ENCODE data around the gene CASP2. TPM values are rescaled to one million over a fixed set of nuclear protein-coding genes. Genes with fewer than 3 reads are reported as not detected.

Gene CASP2
- polyA plus RNA-seq, 1 of the 3 experiments (the other 2 are of a cell fraction) = 19.7 TPM

DNA sequence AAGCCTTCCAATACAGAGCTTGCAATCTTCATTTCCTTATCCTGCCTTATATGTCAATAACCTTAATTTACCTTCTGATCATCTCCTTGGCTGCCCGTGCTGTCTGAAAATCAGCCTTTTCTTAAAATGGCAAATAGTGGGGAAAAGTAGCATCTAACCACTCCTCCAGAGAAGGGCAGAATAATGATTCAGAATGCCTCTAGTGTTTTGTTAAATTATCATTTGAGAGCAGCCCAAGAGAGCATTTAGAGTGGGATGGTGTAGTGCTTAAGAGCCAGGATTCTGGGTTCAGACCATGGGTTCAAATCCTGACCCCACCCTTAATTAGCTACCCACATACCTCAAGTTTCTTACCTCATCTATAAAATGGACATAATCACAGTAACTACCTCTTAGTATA lies 8.0 kb upstream of the CASP2 start:
- H3K27ac ChIP-seq (ENCODE audit: low read depth in 2 of 2, low read length in 1 of 2) = peak overlapping the region in 1 of 2 experiments; percentile 44; a peak in 2 of 4 replicates
- no peaks in the 10 kb centered on the region for H4K20me1 ChIP-seq (ENCODE audit: insufficient read depth)
- no peak overlapping the region for H3K4me3 ChIP-seq (ENCODE audit: low read depth in 2 of 2, low read length in 1 of 2)
- H2AFZ ChIP-seq (ENCODE audit: low read depth) = peak overlapping the region; percentile 31; the same call in 1 of the 2 replicates
- H3F3A ChIP-seq (replicated peaks; ENCODE audit: insufficient read depth) = no peaks in the 10 kb centered on the region
- 79% methylated on average over 1 of the region's 1 CpG for WGBS (ENCODE audit: low lambda C conversion rate)
- POLR2A ChIA-PET = interaction anchor here (0.8 kb wide), 1 partner anchor 17 kb away, joined by 3 read pairs; the partner anchor contains the start of gene GSTK1
- peaks cover 5 to 9% of the 10 kb centered on the region in 2 experiments; a peak in 2 of 4 replicates for H3K4me1 ChIP-seq (ENCODE audit: control insufficient read depth in 1 of 2, insufficient read depth in 2 of 2, low read depth in 1 of 2, low read length in 1 of 2)
- no peaks in the 10 kb centered on the region for H3K27me3 ChIP-seq (ENCODE audit: insufficient read depth)
- TF ChIP-seq ELF1 (IDR thresholded peaks at IDR 0.05) (no peak), EP300 (IDR thresholded peaks at IDR 0.05; ENCODE audit: borderline replicate concordance in 1 of 2, low read depth in 1 of 2, low read length in 1 of 2) (no peak)
- H3K9me3 ChIP-seq = no peaks in the 10 kb centered on the region
- H3K4me2 ChIP-seq = peak overlapping the region; percentile 20; the same call in 1 of the 2 replicates
- CTCF ChIA-PET = interaction anchor here (0.8 to 2.3 kb wide), 5 partner anchors 17 to 137 kb away, joined by 3 to 11 read pairs (median 4); partner anchors contain the start of gene GSTK1
- H3K79me2 ChIP-seq (ENCODE audit: insufficient read depth) = no peaks in the 10 kb centered on the region
- H3K9me2 ChIP-seq = no peaks in the 10 kb centered on the region
- H3K36me3 ChIP-seq (replicated peaks in 1 of 2; ENCODE audit: control insufficient read depth in 1 of 2, insufficient read depth in 2 of 2, low read length in 1 of 2) = no peaks in the 10 kb centered on the region
- no peak for DNase-seq
- peak overlapping the region; percentile 6; the same call in 1 of the 2 replicates for H3K9ac ChIP-seq

GRCh38 chr7:143280566-143280965 lies 7.6 kb upstream of the CASP2 start:
- no peaks in the 10 kb centered on the region for H4K20me1 ChIP-seq (ENCODE audit: insufficient read depth)
- no peaks in the 10 kb centered on the region for H3K9me2 ChIP-seq
- no peaks in the 10 kb centered on the region for H3K27me3 ChIP-seq (ENCODE audit: insufficient read depth)
- H3K4me1 ChIP-seq (ENCODE audit: control insufficient read depth in 1 of 2, insufficient read depth in 2 of 2, low read depth in 1 of 2, low read length in 1 of 2) = peaks cover 5 to 9% of the 10 kb centered on the region in 2 experiments; a peak in 2 of 4 replicates
- CTCF ChIA-PET = interaction anchor here (1.0 to 2.3 kb wide), 3 partner anchors 40 to 136 kb away, joined by 3 to 11 read pairs (median 6); no protein-coding TSS in a partner anchor
- no peak overlapping the region for H2AFZ ChIP-seq (ENCODE audit: low read depth)
- 95% methylated on average over 2 of the region's 2 CpGs for WGBS (ENCODE audit: low lambda C conversion rate)
- H3F3A ChIP-seq (replicated peaks; ENCODE audit: insufficient read depth) = no peaks in the 10 kb centered on the region
- no peaks in the 10 kb centered on the region for H3K9me3 ChIP-seq
- H3K4me3 ChIP-seq (ENCODE audit: low read depth in 2 of 2, low read length in 1 of 2) = no peak overlapping the region
- no peak for DNase-seq
- H3K27ac ChIP-seq (ENCODE audit: low read depth in 2 of 2, low read length in 1 of 2) = no peak overlapping the region
- H3K4me2 ChIP-seq = no peak overlapping the region
- TF ChIP-seq GABPA (IDR thresholded peaks at IDR 0.05; ENCODE audit: low read depth) = no peak
- TF ChIP-seq REST (IDR thresholded peaks at IDR 0.05; ENCODE audit: low read depth, low read length) = no peak
- TF ChIP-seq FOXM1 (IDR thresholded peaks at IDR 0.05; ENCODE audit: low read depth) = no peak
- no peak for TF ChIP-seq PBX3 (IDR thresholded peaks at IDR 0.05)
- TF ChIP-seq CHD2 (IDR thresholded peaks at IDR 0.05; ENCODE audit: low read length, partially characterized antibody) = no peak
- TF ChIP-seq, protein P1, sequence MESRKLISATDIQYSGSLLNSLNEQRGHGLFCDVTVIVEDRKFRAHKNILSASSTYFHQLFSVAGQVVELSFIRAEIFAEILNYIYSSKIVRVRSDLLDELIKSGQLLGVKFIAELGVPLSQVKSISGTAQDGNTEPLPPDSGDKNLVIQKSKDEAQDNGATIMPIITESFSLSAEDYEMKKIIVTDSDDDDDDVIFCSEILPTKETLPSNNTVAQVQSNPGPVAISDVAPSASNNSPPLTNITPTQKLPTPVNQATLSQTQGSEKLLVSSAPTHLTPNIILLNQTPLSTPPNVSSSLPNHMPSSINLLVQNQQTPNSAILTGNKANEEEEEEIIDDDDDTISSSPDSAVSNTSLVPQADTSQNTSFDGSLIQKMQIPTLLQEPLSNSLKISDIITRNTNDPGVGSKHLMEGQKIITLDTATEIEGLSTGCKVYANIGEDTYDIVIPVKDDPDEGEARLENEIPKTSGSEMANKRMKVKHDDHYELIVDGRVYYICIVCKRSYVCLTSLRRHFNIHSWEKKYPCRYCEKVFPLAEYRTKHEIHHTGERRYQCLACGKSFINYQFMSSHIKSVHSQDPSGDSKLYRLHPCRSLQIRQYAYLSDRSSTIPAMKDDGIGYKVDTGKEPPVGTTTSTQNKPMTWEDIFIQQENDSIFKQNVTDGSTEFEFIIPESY (IDR thresholded peaks at IDR 0.05; ENCODE audit: borderline replicate concordance, low read depth) = no peak
- TF ChIP-seq NFIC (IDR thresholded peaks at IDR 0.05; ENCODE audit: borderline replicate concordance) = no peak
- TF ChIP-seq SIN3A (IDR thresholded peaks at IDR 0.05; ENCODE audit: borderline replicate concordance, low read depth, low read length) = no peak
- POLR2A ChIA-PET = interaction anchor here (0.8 kb wide), 1 partner anchor 17 kb away, joined by 3 read pairs; the partner anchor contains the start of gene GSTK1
- no peaks in the 10 kb centered on the region for H3K79me2 ChIP-seq (ENCODE audit: insufficient read depth)
- H3K9ac ChIP-seq = no peak overlapping the region
- no peaks in the 10 kb centered on the region for H3K36me3 ChIP-seq (replicated peaks in 1 of 2; ENCODE audit: control insufficient read depth in 1 of 2, insufficient read depth in 2 of 2, low read length in 1 of 2)

All from SK-N-SH (cell line).